NCI-H1930 (cell line): Measurements from ENCODE around the gene EIF4E3.

ENCODE experiments used
- DNase-seq, 2 experiments: peaks; one replicate each; lab custom pipeline; 2025; lab: John Stamatoyannopoulos, UW

EIF4E3 gene

GRCh38 chr3:71689291-71689690 lies 35.9 kb downstream of the EIF4E3 start:
- DNase-seq, result no peak

- no peak for DNase-seq
Observed at GRCh38 chr3:71688121-71688520, 37.1 kb downstream of the EIF4E3 start.

GRCh38 chr3:71685686-71686085 lies 39.5 kb downstream of the EIF4E3 start:
- no peak for DNase-seq

GRCh38 chr3:71684757-71685386 lies 40.3 kb downstream of the EIF4E3 start:
- no peak for DNase-seq

- no peak for DNase-seq
Observed at GRCh38 chr3:71684046-71684756, 41.0 kb downstream of the EIF4E3 start.

GRCh38 chr3:71681224-71681668 lies 44.0 kb downstream of the EIF4E3 start:
- DNase-seq, result no peak

GRCh38 chr3:71680603-71681002 lies 44.6 kb downstream of the EIF4E3 start:
- DNase-seq, result no peak

- DNase-seq, result no peak
Observed at GRCh38 chr3:71676931-71677330, 48.3 kb downstream of the EIF4E3 start.

GRCh38 chr3:71673486-71673885 lies 51.7 kb downstream of the EIF4E3 start:
- no peak for DNase-seq

GRCh38 chr3:71672807-71673206 lies 52.4 kb downstream of the EIF4E3 start:
- no peak for DNase-seq

- no peak for DNase-seq
Observed at GRCh38 chr3:71672340-71672739, 52.9 kb downstream of the EIF4E3 start.

- no peak for DNase-seq
Observed at GRCh38 chr3:71671216-71671845, 53.9 kb downstream of the EIF4E3 start.

GRCh38 chr3:71662568-71662967 lies 62.6 kb downstream of the EIF4E3 start:
- no peak for DNase-seq

GRCh38 chr3:71662056-71662455 lies 63.1 kb downstream of the EIF4E3 start:
- DNase-seq, result no peak

GRCh38 chr3:71659864-71660591 lies 65.2 kb downstream of the EIF4E3 start:
- DNase-seq, result no peak

- DNase-seq, result no peak
Observed at GRCh38 chr3:71657831-71658530, 67.2 kb downstream of the EIF4E3 start.

GRCh38 chr3:71655061-71655460 lies 70.1 kb downstream of the EIF4E3 start:
- DNase-seq, result no peak

- no peak for DNase-seq
Observed at GRCh38 chr3:71653414-71653807, 71.8 kb downstream of the EIF4E3 start.

GRCh38 chr3:71652781-71653413 lies 72.3 kb downstream of the EIF4E3 start:
- peak; percentile 2 to 21 for DNase-seq

GRCh38 chr3:71651625-71652024 lies 73.6 kb downstream of the EIF4E3 start:
- no peak for DNase-seq

GRCh38 chr3:71650372-71650771 lies 74.8 kb downstream of the EIF4E3 start:
- no peak for DNase-seq
